Liver (tissue), 9 donors: ENCODE measurements around the gene CRY1. TPM values are rescaled to one million over a fixed set of nuclear protein-coding genes. Genes with fewer than 3 reads are reported as not detected.
"Not testable (repeated sequence)": the region's sequence is repeated elsewhere in the genome, so short reads cannot be mapped to it uniquely, and the experiment has no call there.

Source experiments
- DNase-seq: peaks from one replicate; pipeline ENCODE4 v3.0.0-alpha.2; 2017; ENCODE audit warnings: low spot score
- H3K27ac ChIP-seq, 2 donors: one replicate each; pipeline ENCODE4 v1.7.0; 2013; ENCODE audit warnings: inconsistent platforms in 2 of 2, low read length in 2 of 2, control low read depth in 1 of 2, low read depth in 1 of 2, mild to moderate bottlenecking in 1 of 2
- H3K27me3 ChIP-seq, 4 donors: one replicate each; pipeline versions ENCODE4 v1.6.1 to v1.7.0; 2013; ENCODE audit warnings: low read length in 3 of 4, inconsistent platforms in 1 of 4, mild to moderate bottlenecking in 1 of 4, moderate library complexity in 1 of 4; ENCODE audit not compliant: control insufficient read depth in 4 of 4, insufficient read depth in 4 of 4
- H3K36me3 ChIP-seq, 4 donors: one replicate each; pipeline versions ENCODE4 v1.6.1 to v1.7.0; 2013; ENCODE audit warnings: low read length in 3 of 4, mild to moderate bottlenecking in 3 of 4, low read depth in 1 of 4, moderate library complexity in 1 of 4; ENCODE audit not compliant: control insufficient read depth in 4 of 4, insufficient read depth in 3 of 4
- H3K4me1 ChIP-seq, 4 donors: one replicate each; pipeline versions ENCODE4 v1.6.1 to v1.7.0; 2013; ENCODE audit warnings: low read length in 3 of 4, mild to moderate bottlenecking in 3 of 4, moderate library complexity in 1 of 4; ENCODE audit not compliant: control insufficient read depth in 4 of 4, insufficient read depth in 4 of 4
- H3K4me3 ChIP-seq, 3 donors: one replicate each; pipeline versions ENCODE4 v1.6.1 to v1.7.0; 2013; ENCODE audit warnings: low read length in 3 of 3, control low read depth in 1 of 3, low read depth in 1 of 3, mild to moderate bottlenecking in 1 of 3
- H3K9ac ChIP-seq, 2 donors: one replicate each; pipeline ENCODE4 v1.7.0; 2013; ENCODE audit warnings: low read length in 2 of 2, mild to moderate bottlenecking in 2 of 2, moderate library complexity in 2 of 2, control low read depth in 1 of 2, low read depth in 1 of 2
- H3K9me3 ChIP-seq, 4 donors: one replicate each; pipeline versions ENCODE4 v1.6.1 to v1.7.0; 2013; ENCODE audit warnings: low read length in 3 of 4; ENCODE audit not compliant: control insufficient read depth in 4 of 4
- CTCF ChIP-seq: fragments of 150-350 bp; IDR thresholded peaks from 2 replicates; pipeline ENCODE4 v1.5.1; 2017; ENCODE audit warnings: improper control_type of control experiment, low read depth, low read length; ENCODE audit not compliant: missing input control
- EGR1 ChIP-seq, 2 donors: IDR thresholded peaks; 2 replicates each; pipeline ENCODE4 v1.6.1; 2016 to 2018; ENCODE audit warnings: antibody characterized with exemption in 2 of 2, low read depth in 2 of 2
- FOXA1 ChIP-seq: IDR thresholded peaks from 2 replicates; pipeline ENCODE4 v1.6.1; 2016; ENCODE audit warnings: antibody characterized with exemption
- HNF4A ChIP-seq, 2 donors: conservative IDR thresholded peaks; 2 replicates each; pipeline ENCODE4 v1.6.1; 2016; ENCODE audit warnings: antibody characterized with exemption in 2 of 2, mild to moderate bottlenecking in 2 of 2
- JUND ChIP-seq, 2 donors: IDR thresholded peaks; 2 replicates each; pipeline ENCODE4 v1.6.1; 2016; ENCODE audit warnings: antibody characterized with exemption in 2 of 2
- NR2F2 ChIP-seq: IDR thresholded peaks from 2 replicates; pipeline ENCODE4 v1.6.1; 2016; ENCODE audit warnings: antibody characterized with exemption
- RXRA ChIP-seq, 2 donors: IDR thresholded peaks; 2 replicates each; pipeline ENCODE4 v1.6.1; 2017 to 2018; ENCODE audit warnings: antibody characterized with exemption in 2 of 2, mild to moderate bottlenecking in 1 of 2
- SP1 ChIP-seq: IDR thresholded peaks from 2 replicates; pipeline ENCODE4 v1.6.1; 2018; ENCODE audit warnings: antibody characterized with exemption, mild to moderate bottlenecking
- YY1 ChIP-seq: IDR thresholded peaks from 2 replicates; pipeline ENCODE4 v1.6.1; 2016; ENCODE audit warnings: antibody characterized with exemption, mild to moderate bottlenecking
- ZBTB33 ChIP-seq: IDR thresholded peaks from 2 replicates; pipeline ENCODE4 v1.6.1; 2016; ENCODE audit warnings: antibody characterized with exemption
- WGBS: extraction: QIAGEN DNeasy Blood & Tissue Kit; methylation state at CpG from one replicate; pipeline ENCODE4 v1.1.7; 2013; 5-methylcytosine and 5-hydroxymethylcytosine counted together
- polyA plus RNA-seq, 2 donors: library from polyadenylated mRNA; stranded (reverse) in 1 of 2; unstranded in 1 of 2; fragments of 200-250 nt in 1 of 2; fragments of >200 nt in 1 of 2; fragmentation: Nextera tagmentation in 1 of 2; extraction: Ambion mirVana in 1 of 2; gene quantifications; one replicate each; pipeline versions ENCODE4 v1.2.1 to v1.2.3, GENCODE V29; 2013 to 2015
- total RNA-seq, 2 donors: library from RNA; depleted of rRNA; stranded (reverse); fragments of >200 nt; gene quantifications; one replicate each; pipeline ENCODE4 v1.2.3, GENCODE V29; 2014
- donor health status: healthy.
- donor health status: healthy.
- donor health status: healthy.
- donor health status: healthy.
- donor health status: healthy.

Gene CRY1
- total and polyA plus RNA-seq, 4 donors, result 5.7 to 16.6 (median 10.1) TPM

GRCh38 chr12:107027636-107028053 lies 65.7 kb downstream of the CRY1 start (continued):
- TF ChIP-seq CTCF (no peak), EGR1 (IDR thresholded peaks at IDR 0.05; ENCODE audit: low read depth in 2 of 2) (no peak), NR2F2 (no peak)

- TF ChIP-seq YY1 (no peak), SP1 (no peak), HNF4A (conservative IDR thresholded peaks at IDR 0.05) (peak in 1 of 2 donors; percentile 2), JUND (IDR thresholded peaks at IDR 0.05) (no peak)
- Histone ChIP-seq H3K36me3 (no peaks in the 10 kb centered on the region), H3K27ac (peak overlapping the region; percentile 85 to 94), H3K9ac (peak overlapping the region; percentile 1 to 76), H3K9me3 (no peaks in the 10 kb centered on the region), H3K4me3 (no peak overlapping the region), H3K27me3 (no peaks in the 10 kb centered on the region), H3K4me1 (peaks cover 0 to 25% (median 4%) of the 10 kb centered on the region in 4 donors)
- DNase-seq, result no peak
- 41% methylated on average over 4 of the region's 4 CpGs for WGBS
Measured at GRCh38 chr12:107026806-107027635, 66.3 kb downstream of the CRY1 start.

- not testable (repeated sequence) for H3K27me3 ChIP-seq, H3K9me3 ChIP-seq, H3K4me3 ChIP-seq, H3K9ac ChIP-seq, DNase-seq, H3K36me3 ChIP-seq
- peak overlapping the region; percentile 85 to 94 for H3K27ac ChIP-seq
- peaks cover 0 to 22% (median 4%) of the 10 kb centered on the region in 4 donors for H3K4me1 ChIP-seq
Measured at GRCh38 chr12:107026356-107026755, 67.0 kb downstream of the CRY1 start.

- no peak for DNase-seq
- Histone ChIP-seq H3K4me3 (no peak overlapping the region), H3K36me3 (no peaks in the 10 kb centered on the region), H3K27ac (no peak overlapping the region), H3K9ac (no peak overlapping the region), H3K9me3 (no peaks in the 10 kb centered on the region), H3K4me1 (peaks cover 0 to 18% (median 3%) of the 10 kb centered on the region in 4 donors), H3K27me3 (no peaks in the 10 kb centered on the region)
- TF ChIP-seq FOXA1 (no peak), YY1 (no peak), JUND (IDR thresholded peaks at IDR 0.05) (no peak), EGR1 (IDR thresholded peaks at IDR 0.05; ENCODE audit: low read depth in 2 of 2) (no peak), HNF4A (conservative IDR thresholded peaks at IDR 0.05) (no peak), CTCF (no peak), ZBTB33 (no peak), NR2F2 (no peak), RXRA (IDR thresholded peaks at IDR 0.05) (no peak)
- 86% methylated on average over 1 of the region's 1 CpG for WGBS
Measured at GRCh38 chr12:107025671-107026070, 67.7 kb downstream of the CRY1 start.
